ENCODE results near the gene MEAF6. TPM values are rescaled to one million over a fixed set of nuclear protein-coding genes. Genes with fewer than 3 reads are reported as not detected.

MEAF6 gene
- total RNA-seq, 1 donor from 2014 or later: 83.1 TPM

DNA sequence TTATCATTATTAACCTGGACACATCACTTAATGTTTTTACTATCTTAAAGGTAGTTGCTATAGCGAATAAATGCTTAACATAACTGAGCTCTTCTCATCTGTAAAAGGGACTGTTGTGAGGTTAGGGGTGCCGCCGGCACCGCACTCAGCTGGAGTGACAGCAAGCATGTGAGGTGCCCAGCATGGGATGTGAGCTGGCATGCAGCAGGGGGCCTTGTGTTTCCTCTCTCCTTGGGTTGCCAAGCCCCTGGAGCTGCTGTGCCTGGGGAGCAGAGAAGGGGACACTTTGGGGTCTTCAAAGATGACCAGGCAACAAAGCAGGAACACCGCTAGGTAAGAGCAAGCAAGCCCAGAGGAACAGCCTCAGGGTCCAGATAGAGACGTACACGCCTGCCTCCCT lies 42.3 kb downstream of the MEAF6 start:
- no peak for DNase-seq (ENCODE audit: low spot score, unreplicated experiment)
- Mint-ChIP-seq H3K9me3 (ENCODE audit: low read depth) (no peaks in the 10 kb centered on the region), H3K27me3 (peaks cover 27% of the 10 kb centered on the region), H3K36me3 (ENCODE audit: insufficient read depth) (no peaks in the 10 kb centered on the region), H3K4me3 (ENCODE audit: low read depth) (no peak overlapping the region), H3K4me1 (ENCODE audit: low read depth) (peaks cover 14% of the 10 kb centered on the region), H3K27ac (no peak overlapping the region)
- TF ChIP-seq, protein P1, sequence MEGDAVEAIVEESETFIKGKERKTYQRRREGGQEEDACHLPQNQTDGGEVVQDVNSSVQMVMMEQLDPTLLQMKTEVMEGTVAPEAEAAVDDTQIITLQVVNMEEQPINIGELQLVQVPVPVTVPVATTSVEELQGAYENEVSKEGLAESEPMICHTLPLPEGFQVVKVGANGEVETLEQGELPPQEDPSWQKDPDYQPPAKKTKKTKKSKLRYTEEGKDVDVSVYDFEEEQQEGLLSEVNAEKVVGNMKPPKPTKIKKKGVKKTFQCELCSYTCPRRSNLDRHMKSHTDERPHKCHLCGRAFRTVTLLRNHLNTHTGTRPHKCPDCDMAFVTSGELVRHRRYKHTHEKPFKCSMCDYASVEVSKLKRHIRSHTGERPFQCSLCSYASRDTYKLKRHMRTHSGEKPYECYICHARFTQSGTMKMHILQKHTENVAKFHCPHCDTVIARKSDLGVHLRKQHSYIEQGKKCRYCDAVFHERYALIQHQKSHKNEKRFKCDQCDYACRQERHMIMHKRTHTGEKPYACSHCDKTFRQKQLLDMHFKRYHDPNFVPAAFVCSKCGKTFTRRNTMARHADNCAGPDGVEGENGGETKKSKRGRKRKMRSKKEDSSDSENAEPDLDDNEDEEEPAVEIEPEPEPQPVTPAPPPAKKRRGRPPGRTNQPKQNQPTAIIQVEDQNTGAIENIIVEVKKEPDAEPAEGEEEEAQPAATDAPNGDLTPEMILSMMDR (IDR thresholded peaks at IDR 0.05; ENCODE audit: unreplicated experiment): no peak

DNA sequence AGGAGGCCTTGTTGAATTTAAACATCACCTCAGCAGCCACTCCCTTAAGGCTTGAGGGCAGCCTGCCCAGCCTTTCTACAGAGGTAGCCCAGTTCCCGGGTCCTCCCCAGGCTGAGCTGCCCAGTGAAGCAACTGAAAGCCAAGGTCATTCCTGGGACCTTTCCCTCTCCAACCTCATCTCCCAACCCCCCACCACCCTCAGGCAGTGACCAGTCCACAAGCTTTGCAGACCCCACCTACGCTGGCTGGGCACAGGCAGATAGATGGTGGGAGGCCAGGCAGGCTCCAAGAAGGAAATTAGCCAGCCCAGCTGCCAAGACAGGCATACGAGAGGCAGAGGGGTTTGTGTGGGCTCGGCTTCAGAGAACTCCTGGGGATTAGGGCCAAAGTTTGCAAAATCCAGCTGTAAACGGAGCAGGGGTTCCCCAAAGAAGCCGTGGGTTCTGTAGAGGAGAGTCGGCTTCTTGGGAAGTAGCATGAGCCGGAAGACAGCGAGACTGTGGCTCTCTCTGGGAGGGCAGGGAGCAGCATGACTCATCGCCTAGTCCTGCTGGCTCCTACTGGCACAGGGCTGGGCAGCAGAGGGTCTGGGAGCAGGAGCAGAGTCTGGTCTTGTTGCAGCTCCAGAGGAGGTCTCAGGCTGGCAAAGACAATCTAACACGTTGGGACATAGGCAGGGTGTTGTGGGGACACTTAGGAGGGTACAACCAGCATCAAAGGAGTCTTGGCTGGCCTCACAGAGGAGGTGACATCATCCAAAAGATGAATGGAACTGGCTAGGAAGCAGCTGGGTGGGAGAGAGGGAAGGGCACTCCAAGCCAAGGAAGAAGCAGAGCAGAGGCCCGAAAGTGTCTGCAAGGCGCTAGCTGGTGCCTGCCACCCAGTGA lies 43.0 kb downstream of the MEAF6 start:
- Mint-ChIP-seq H3K4me1 (ENCODE audit: low read depth) (peaks cover 12% of the 10 kb centered on the region), H3K36me3 (ENCODE audit: insufficient read depth) (no peaks in the 10 kb centered on the region), H3K4me3 (ENCODE audit: low read depth) (no peak overlapping the region), H3K9me3 (ENCODE audit: low read depth) (no peaks in the 10 kb centered on the region), H3K27ac (no peak overlapping the region), H3K27me3 (peaks cover 27% of the 10 kb centered on the region)
- DNase-seq (ENCODE audit: low spot score, unreplicated experiment): no peak
- TF ChIP-seq, protein P1 (IDR thresholded peaks at IDR 0.05; ENCODE audit: unreplicated experiment): no peak

DNA sequence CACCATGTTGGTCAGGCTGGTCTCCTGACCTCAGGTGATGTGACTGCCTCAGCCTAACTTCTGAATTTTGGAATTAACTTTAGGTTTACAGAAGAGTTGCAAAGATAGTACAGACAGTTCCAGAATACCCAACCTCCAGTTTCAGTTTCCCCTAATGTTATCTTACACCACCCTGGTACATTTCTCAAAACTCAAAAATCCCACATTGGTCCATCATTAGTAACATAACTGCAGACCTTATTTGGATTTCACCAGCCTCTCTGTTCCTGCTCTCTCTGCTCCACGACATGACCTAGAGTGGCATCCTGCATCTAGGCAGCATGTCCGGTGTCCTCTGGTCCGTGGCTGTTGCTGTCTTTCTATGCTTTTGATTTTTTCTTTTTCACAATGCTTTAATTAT lies 45.2 kb downstream of the MEAF6 start:
- Mint-ChIP-seq H3K4me3 (ENCODE audit: low read depth) (no peak overlapping the region), H3K9me3 (ENCODE audit: low read depth) (no peaks in the 10 kb centered on the region), H3K36me3 (ENCODE audit: insufficient read depth) (no peaks in the 10 kb centered on the region), H3K4me1 (ENCODE audit: low read depth) (peaks cover 6% of the 10 kb centered on the region), H3K27ac (no peak overlapping the region), H3K27me3 (peaks cover 27% of the 10 kb centered on the region)
- TF ChIP-seq, protein P1 (IDR thresholded peaks at IDR 0.05; ENCODE audit: unreplicated experiment): no peak
- no peak for DNase-seq (ENCODE audit: low spot score, unreplicated experiment)

DNA sequence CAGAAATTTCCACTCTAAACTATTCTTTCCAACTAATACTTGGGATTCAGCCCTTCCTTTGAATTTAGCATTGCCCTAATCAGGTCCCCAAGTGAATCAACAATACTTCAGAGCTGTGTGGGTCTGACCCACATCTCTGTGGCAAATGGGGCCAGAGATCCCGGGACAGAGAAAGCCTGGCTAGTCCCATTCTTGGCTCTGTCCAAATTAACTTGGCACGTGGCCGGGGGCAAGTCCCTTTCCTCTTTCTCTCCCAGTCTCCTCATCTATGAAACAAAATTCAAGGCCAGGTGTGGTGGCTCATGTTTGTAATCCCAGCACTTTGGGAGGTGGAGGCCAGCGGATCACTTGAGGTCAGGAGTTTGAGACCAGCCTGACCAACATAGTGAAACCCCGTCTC lies 46.5 kb downstream of the MEAF6 start:
- DNase-seq (ENCODE audit: low spot score, unreplicated experiment): no peak
- Mint-ChIP-seq H3K4me3 (ENCODE audit: low read depth) (no peak overlapping the region), H3K4me1 (ENCODE audit: low read depth) (peaks cover 3% of the 10 kb centered on the region), H3K9me3 (ENCODE audit: low read depth) (no peaks in the 10 kb centered on the region), H3K27ac (no peak overlapping the region), H3K27me3 (peaks cover 16% of the 10 kb centered on the region), H3K36me3 (ENCODE audit: insufficient read depth) (no peaks in the 10 kb centered on the region)
- TF ChIP-seq, protein P1 (IDR thresholded peaks at IDR 0.05; ENCODE audit: unreplicated experiment): no peak

DNA sequence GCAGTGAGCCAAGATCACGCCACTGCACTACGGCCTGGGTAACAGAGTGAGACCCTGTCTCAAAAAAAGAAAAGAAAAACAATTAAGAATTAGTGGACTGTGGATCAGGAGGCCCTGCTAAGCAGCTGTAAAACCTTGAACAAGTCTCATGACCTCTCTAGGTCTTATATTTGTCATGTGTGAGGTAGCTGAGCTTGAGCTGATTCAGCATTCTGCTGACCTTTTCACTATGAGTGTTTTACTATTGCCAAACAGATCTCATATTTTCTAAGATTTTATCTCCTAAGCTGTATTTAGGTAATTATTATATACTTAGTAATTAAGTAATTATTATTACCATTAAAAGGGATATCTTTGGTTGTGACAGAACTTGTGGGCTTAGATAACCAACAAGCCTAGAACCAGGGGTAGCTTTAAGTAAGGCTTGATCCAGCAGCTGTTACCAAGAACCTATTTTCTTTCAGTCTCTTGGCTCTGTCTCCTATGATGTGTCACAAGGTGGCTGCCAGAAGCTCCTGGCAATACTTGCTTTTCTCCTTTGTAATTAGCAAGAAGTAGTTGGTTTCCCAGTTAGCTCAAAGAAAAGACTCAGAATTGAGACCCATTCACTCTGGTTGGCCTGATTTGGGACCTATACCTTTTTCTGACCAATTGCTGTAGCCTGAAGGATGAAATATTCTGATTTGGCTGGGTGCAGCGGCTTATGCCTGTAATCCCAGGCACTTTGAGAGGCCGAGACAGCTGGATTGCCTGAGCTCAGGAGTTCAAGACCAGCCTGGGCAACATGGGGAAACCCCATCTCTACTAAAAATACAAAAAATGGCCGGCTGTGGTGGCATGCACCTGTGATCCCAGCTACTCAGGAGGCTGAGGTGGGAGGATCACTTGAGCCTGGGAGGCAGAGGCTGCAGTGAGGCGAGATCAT lies 48.7 kb downstream of the MEAF6 start:
- no peaks in the 10 kb centered on the region for H3K36me3 Mint-ChIP-seq (ENCODE audit: insufficient read depth)
- no peaks in the 10 kb centered on the region for H3K4me1 Mint-ChIP-seq (ENCODE audit: low read depth)
- no peaks in the 10 kb centered on the region for H3K27me3 Mint-ChIP-seq
- no peak for DNase-seq (ENCODE audit: low spot score, unreplicated experiment)
- TF ChIP-seq, protein P1 (IDR thresholded peaks at IDR 0.05; ENCODE audit: unreplicated experiment): no peak
- H3K27ac Mint-ChIP-seq: no peak overlapping the region
- H3K9me3 Mint-ChIP-seq (ENCODE audit: low read depth): no peaks in the 10 kb centered on the region
- no peak overlapping the region for H3K4me3 Mint-ChIP-seq (ENCODE audit: low read depth)
